ENCODE measurements around the gene FIP1L1.

FIP1L1 gene

GRCh38 chr4:53500546-53500945, 123.1 kb downstream of the FIP1L1 start:
- Histone ChIP-seq H3K27me3 (no peaks in the 10 kb centered on the region), H3K9me3 (no peaks in the 10 kb centered on the region), H3K36me3 (no peaks in the 10 kb centered on the region), H3K4me3 (ENCODE audit: low read depth in 1 of 2, low read length in 1 of 2) (no peak overlapping the region), H3K4me1 (ENCODE audit: control insufficient read depth in 1 of 2, insufficient read depth in 1 of 2, low read depth in 1 of 2, low read length in 1 of 2) (no peaks in the 10 kb centered on the region), H3K27ac (no peak overlapping the region)
- TF ChIP-seq CTCF (IDR thresholded peaks at IDR 0.05): no peak

GRCh38 chr4:53501561-53501960, 124.1 kb downstream of the FIP1L1 start:
- Histone ChIP-seq H3K4me3 (ENCODE audit: low read depth in 1 of 2, low read length in 1 of 2) (no peak overlapping the region), H3K4me1 (ENCODE audit: control insufficient read depth in 1 of 2, insufficient read depth in 1 of 2, low read depth in 1 of 2, low read length in 1 of 2) (no peaks in the 10 kb centered on the region), H3K27ac (no peak overlapping the region), H3K27me3 (no peaks in the 10 kb centered on the region), H3K36me3 (no peaks in the 10 kb centered on the region), H3K9me3 (no peaks in the 10 kb centered on the region)
- TF ChIP-seq CTCF (IDR thresholded peaks at IDR 0.05): no peak

- Histone ChIP-seq H3K36me3 (no peaks in the 10 kb centered on the region), H3K9me3 (no peaks in the 10 kb centered on the region), H3K27ac (no peak overlapping the region), H3K4me3 (ENCODE audit: low read depth in 1 of 2, low read length in 1 of 2) (no peak overlapping the region), H3K4me1 (ENCODE audit: control insufficient read depth in 1 of 2, insufficient read depth in 1 of 2, low read depth in 1 of 2, low read length in 1 of 2) (no peaks in the 10 kb centered on the region), H3K27me3 (no peaks in the 10 kb centered on the region)
- TF ChIP-seq CTCF (IDR thresholded peaks at IDR 0.05): no peak
Measured at GRCh38 chr4:53502094-53502493, 124.7 kb downstream of the FIP1L1 start.

- no peaks in the 10 kb centered on the region for H3K27me3 ChIP-seq
- H3K36me3 ChIP-seq: no peaks in the 10 kb centered on the region
- H3K4me1 ChIP-seq (ENCODE audit: control insufficient read depth in 1 of 2, insufficient read depth in 1 of 2, low read depth in 1 of 2, low read length in 1 of 2): no peaks in the 10 kb centered on the region
- H3K9me3 ChIP-seq: no peaks in the 10 kb centered on the region
- H3K4me3 ChIP-seq (ENCODE audit: low read depth in 1 of 2, low read length in 1 of 2): no peak overlapping the region
- H3K27ac ChIP-seq: no peak overlapping the region
- TF ChIP-seq CTCF (IDR thresholded peaks at IDR 0.05): no peak
Measured at GRCh38 chr4:53505947-53506346, 128.5 kb downstream of the FIP1L1 start.

- Histone ChIP-seq H3K36me3 (no peaks in the 10 kb centered on the region), H3K4me1 (ENCODE audit: control insufficient read depth in 1 of 2, insufficient read depth in 1 of 2, low read depth in 1 of 2, low read length in 1 of 2) (no peaks in the 10 kb centered on the region), H3K4me3 (ENCODE audit: low read depth in 1 of 2, low read length in 1 of 2) (no peak overlapping the region), H3K27ac (no peak overlapping the region), H3K9me3 (no peaks in the 10 kb centered on the region), H3K27me3 (no peaks in the 10 kb centered on the region)
- TF ChIP-seq CTCF (IDR thresholded peaks at IDR 0.05): no peak
Measured at GRCh38 chr4:53507058-53507457, 129.6 kb downstream of the FIP1L1 start.

GRCh38 chr4:53507671-53508286, 130.3 kb downstream of the FIP1L1 start:
- no peak overlapping the region for H3K4me3 ChIP-seq (ENCODE audit: low read depth in 1 of 2, low read length in 1 of 2)
- no peaks in the 10 kb centered on the region for H3K4me1 ChIP-seq (ENCODE audit: control insufficient read depth in 1 of 2, insufficient read depth in 1 of 2, low read depth in 1 of 2, low read length in 1 of 2)
- TF ChIP-seq CTCF (IDR thresholded peaks at IDR 0.05): no peak
- H3K27me3 ChIP-seq: no peaks in the 10 kb centered on the region
- H3K36me3 ChIP-seq: no peaks in the 10 kb centered on the region
- H3K9me3 ChIP-seq: no peaks in the 10 kb centered on the region
- H3K27ac ChIP-seq: no peak overlapping the region

Data from neutrophil (primary cell).